ENCODE data around the gene TDP1.
"Not testable (repeated sequence)": the region's sequence is repeated elsewhere in the genome, so short reads cannot be mapped to it uniquely, and the experiment has no call there.

The TDP1 gene

DNA sequence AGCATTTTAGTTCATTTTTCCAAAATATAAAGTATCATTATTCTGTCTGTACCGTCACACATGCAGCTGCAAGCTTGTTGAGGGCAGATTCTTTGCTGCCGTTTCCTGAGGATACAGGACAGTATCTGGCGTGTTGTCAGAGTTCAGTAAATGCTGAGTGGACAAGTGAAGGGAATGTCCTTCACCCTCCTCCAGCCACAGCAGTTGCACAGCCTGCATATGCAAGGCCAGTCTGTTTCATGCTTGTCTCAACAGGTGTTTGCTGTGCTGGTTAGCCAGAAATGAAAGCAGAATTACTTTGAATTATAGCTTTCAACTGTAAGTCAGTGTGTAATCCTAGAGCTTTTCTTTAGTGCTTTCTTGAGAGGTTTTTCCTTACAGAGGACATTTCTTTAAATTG lies 36.5 kb downstream of the TDP1 start:
- no peak for DNase-seq

DNA sequence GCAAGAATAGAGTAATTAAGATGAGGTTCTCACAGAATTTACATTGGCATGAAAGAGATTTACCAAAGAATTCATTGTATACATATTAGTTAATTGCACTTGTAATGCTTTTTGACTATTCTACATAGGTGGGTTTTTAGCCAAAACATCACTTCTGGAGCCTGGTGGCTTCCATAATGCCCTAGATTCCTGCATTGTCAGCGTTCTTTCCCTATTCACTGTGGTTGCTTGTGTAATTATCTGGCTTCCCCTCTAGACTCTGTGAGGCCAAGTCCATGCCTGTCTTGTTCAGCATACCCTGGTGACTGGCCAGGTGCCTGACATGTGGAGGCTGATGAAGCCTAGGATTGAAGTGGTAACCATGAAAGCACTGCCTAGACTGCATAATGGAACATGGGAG lies 41.2 kb downstream of the TDP1 start:
- DNase-seq = no peak

DNA sequence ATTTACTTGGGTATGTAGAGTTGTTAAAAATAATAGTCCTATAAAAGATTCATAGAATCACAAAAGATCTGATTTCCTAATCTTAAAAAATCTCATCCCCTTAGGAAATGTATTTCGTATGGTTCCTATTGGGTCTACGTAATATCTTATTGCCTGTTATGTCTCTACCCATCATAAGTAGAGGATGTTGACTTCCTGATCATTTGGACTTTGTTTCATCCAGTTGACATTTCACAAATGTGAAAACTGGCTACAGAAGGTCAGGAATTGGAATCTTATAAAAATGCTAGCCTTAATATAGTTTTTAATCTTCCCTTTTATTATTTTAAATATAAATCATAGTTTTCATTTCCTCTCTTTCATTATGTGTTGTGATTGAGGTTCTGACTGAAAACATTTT lies 45.2 kb downstream of the TDP1 start:
- DNase-seq = no peak

DNA sequence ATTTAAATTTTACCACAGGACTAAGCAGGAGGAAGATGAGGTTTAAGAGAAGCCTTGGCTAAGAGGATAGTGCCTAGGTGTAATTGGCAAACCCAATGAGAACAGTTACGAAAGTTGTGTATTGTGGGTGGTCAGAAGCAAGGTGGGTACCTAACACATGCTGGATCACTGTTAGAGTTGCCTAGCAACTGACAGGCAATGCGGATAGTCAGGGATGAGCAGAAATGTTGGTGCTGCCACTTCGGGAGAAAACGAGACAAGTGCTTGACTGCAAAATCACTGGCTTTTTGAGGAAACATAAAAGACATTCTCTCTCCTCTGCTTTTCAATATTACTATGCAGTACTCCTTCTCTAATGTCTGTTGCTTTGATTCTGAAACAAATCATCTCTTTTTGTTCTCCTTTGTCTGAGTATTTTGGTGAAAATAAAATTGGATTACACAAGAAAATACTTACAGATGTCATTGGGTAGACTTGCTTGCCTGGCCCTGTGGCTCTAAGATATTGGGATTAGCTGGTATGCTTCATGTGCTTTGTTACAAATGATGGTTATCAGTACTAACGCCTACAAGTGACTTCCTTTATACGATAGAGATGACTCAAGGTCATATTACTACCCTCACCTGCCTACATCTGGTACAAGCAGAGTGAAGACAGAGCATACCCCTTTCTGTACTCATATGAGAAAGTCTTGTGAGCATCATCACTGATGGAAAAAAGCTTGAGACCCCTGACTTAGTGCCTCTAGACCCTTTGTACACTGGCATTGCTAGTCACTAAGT lies 48.0 kb downstream of the TDP1 start:
- DNase-seq = no peak

DNA sequence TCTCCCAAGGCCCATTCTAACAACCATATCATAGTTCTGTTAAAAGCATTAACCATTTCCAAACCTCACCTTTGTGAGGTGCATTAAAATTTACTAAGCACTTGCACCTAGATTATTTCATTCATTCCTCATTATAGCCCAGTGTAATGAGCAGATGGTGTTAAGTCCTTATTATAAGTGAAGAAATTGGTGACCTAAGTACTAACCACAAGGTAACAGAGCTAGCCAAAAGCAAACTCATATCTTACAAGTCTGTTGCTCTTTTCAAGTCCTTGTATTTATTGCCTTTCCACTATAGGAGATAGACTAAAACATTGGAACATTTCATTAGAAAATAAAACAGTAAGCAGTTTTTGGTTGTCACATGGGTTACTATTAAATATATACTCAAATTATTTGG lies 49.7 kb downstream of the TDP1 start:
- no peak for DNase-seq

DNA sequence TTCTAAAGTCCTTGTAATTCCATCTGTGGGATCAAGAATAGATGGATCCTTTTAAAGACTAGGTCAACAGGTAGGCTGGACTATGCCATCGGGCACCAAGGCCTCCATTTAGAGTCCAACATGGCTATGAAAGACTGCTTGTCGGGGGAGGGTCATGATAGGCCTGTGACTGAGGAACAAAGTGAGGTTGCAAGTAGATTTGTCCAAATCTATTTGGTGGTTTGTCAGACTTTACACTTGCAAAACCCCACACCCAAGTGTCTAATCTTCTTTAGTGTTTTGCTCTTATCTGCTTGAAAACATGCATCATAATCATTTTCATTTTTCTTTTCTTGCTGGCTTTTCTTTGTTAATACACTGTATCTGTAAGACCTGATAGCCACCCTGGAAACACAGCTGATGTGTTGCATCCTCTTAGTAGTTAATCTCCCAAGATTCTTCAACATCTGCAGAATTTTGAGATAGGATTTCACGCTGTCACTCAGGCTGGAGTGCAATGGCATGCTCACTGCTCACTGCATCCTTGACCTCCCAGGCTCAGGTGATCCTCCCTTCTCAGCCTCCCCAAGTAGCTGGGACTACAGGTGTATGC lies 50.3 kb downstream of the TDP1 start:
- DNase-seq = no peak

DNA sequence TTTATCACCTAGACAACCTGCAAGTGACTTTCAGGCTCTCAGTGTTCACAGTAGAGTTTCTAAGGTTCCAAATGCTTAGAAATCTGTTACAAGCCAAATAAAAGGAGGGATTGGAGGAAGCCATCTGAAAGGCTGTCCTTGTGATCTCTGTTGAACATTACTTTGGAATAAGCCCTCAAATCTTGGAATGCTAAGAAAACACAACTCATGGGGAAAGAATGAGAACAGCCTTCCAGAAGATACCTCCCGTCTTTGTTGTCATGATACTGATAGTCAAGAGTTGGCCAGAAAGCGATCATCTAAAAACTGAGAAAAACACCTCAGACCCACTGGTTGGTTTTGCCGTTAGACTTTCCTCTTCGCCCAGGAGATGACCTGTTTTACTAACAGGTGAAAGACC lies 61.6 kb downstream of the TDP1 start:
- DNase-seq = no peak

DNA sequence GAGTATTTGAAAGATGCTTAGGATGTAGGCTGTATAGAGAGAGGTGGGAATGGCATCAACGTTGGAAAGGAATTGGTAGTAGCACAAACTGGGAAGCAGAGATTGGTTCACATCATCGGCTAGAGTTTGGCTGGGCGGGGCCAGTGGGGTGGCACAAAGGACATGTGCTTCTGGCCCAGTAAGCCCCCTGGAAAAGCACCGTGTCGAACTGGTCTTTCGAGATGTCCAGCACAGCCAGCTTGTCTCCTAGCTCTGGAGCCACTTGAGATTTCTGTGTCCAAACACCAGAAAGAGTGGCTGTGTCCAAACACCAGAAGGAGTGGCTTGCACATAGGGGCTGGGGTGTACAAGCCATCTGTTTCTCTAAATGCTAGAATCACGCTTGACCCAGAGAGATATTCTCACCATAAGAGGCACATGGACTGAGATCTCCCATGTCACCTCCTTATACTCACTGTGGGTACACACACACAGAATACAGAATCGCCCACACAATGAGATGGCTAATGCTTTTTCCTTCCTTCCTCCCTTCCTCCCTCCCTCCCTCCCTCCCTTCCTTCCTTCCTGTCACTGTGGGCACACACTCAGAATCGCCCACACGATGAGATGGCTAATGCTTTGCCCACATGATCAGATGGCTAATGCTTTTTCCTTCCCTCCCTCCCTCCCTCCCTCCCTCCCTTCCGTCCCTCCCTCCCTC lies 64.2 kb downstream of the TDP1 start:
- no peak for DNase-seq

DNA sequence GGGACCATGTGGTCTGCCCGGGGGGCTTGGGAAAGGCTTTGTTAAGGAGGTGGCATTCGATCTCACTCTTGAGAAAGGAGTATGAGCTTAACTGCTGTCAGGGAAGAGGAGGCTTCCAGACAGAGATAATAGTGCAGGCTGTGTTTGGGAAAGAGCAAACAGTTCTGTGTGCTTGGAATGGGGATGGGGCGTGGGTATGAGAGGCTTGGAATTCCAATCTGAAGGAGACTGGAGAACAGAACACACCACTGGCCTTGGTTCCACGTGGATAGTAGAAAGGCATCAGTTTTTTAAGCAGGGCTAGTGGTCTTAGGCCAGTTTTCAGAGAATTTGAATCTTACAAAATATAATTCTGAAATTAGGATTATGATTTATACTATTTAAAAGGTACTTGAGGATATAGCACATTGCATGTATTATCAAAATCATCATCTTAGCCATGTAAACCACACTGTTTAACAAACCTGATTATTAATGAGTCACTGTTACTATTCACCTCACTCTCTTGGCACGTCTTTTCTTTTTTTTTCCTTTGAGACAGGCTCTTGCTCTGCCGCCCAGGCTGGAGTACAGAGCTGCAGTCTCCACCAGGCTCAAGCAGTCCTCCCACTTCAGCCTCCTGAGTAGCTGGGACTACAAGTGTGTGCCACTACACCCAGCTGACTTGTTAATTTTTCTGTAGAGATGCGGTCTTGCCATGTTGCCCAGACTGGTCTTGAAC lies 67.6 kb downstream of the TDP1 start:
- no peak for DNase-seq

DNA sequence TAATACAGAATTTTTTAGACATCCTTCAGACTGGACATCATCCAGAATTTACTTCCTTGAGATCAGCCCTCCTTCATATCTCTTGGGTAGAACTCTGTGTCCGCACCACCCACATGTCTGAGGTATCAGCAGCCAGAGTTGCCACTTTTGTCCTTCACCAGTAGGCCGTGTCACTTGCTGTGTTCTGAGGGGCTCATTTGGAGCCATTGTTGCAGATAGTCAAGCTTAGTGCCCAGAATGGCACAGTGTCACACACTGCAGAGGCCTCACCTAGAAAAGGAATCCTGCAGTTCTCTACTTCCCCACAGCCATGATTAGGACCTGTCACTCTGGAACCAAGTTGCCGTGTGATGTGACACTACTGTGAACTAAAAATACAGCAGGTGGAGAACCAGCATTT lies 69.2 kb downstream of the TDP1 start:
- no peak for DNase-seq

DNA sequence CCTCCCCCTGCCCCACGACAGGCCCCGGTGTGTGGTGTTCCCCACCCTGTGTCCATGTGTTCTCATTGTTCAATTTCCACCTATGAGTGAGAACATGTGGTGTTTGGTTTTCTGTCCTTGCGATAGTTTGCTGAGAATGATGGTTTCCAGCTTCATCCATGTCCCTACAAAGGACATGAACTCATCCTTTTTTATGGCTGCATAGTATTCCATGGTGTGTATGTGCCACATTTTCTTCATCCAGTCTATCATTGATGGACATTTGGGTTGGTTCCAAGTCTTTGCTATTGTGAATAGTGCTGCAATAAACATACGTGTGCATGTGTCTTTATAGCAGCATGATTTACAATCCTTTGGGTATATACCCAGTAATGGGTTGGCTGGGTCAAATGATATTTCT lies 70.9 kb downstream of the TDP1 start:
- DNase-seq = not testable (repeated sequence)

DNA sequence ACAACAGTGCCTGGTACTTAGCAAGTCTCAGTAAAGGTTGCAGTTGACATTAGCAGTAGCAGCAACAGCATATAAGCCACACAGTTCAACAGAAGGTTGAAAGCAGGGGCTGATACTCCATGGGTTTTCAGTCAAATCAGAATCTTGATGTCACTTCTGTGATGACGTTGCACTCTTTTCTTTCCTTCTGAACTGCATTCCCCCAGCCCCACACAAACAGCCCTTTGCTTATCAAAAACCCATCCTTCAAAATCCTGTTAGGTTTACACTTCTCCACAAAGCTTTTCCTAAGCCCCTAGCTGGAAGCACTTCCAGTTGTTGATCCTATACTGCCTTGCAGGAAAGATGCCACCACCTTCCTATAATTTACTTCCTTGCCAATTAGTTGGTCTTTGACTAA lies 72.1 kb downstream of the TDP1 start:
- no peak for DNase-seq

DNA sequence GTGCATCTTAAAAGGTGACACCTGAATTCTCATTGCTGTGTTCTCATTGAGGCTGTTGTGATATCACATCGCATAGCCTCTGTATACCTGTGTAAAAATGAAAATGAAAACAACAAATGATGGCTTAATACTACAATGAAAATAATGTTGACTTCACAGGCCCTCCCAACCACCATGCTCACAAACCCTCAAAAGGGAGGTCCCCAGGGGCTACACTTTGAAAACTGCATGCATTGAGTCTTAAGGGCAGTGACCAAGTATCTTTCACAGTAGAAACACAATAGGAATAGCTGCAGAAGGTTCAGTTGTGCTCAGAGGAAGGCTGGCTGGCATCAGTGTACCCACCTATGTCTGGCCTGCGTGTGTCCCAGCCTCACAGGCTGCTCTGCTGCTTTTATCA lies 78.4 kb downstream of the TDP1 start:
- DNase-seq = no peak

DNA sequence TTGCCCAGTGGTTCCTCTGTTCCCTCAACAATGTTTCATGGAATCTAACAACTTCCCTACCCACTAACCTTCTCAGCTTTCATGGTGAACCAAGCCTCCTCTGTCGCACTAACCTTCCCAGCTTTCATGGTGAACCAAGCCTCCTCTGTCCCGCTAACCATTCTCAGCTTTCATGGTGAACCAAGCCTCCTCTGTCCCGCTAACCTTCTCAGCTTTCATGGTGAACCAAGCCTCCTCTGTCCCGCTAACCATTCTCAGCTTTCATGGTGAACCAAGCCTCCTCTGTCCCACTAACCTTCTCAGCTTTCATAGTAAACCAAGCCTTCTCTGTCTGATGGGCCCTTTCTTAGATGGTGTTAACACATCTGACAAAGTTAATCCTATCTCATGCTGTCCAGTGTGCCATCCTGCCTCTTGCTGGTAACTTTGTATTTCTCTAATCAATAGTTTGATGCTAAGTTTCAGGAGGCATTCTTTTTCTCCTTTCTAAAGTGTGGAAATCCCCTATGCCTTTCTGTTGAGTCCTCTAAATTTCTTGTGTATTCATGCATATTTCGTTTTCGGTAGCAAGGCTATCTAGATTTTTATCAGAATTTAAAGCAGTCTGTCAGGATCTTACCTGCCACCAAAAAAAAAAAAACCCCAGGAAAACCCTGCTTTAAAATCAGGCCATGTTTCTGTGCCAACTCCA lies 79.3 kb downstream of the TDP1 start:
- no peak for DNase-seq

DNA sequence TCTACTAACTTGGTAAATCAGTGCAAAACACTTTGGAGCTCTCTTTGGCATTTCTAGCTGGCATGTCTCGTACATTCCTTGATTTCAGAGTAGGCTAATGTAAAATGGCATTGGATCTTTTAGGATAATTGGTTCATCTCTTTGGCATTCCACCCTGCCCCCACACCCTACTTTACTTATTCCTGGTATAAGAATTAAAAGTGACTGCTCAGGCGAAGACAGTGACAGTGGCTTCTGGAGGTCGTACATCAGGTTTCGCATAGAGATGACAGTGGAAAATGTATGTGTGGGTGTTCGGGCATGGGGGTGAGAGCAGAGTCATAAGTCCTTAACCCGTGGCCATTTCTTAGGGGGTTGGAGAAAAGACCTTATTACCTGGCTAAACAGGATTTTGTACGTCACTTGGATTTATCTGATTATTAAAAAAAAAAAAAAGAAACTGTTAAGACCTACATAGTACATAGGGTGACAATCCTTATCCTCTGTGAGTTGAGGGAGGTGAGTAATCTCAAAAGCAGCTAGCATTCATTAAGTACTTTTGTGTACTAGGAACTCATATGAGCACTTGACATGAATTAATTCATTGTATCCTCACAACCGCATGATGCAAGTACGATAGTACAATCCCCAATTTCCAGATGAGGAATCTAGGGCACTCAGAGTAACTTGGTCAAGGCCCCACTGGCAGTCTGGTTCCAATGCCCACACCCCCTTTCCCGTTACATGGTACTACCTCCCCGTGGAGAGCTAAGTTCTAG lies 83.7 kb downstream of the TDP1 start:
- DNase-seq = no peak

DNA sequence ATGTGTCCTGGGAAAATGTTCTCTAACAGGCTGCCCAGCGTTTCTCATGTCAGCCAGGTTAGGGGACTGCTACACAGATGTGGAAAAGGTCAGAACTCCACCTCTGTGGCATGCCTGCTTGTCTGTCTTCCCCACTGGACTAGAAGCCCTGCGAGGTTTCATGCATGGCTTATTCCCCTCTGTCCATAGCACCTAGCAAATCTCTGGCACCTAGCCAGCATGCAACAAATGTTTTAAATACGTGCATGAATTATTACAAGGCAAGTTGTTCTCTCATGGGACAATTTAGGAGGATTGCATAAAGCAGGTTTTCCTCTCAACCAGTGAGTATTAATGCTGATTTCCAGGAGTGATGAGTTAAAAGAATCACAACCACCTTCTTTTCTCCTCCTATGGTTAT lies 84.7 kb downstream of the TDP1 start:
- DNase-seq = no peak

DNA sequence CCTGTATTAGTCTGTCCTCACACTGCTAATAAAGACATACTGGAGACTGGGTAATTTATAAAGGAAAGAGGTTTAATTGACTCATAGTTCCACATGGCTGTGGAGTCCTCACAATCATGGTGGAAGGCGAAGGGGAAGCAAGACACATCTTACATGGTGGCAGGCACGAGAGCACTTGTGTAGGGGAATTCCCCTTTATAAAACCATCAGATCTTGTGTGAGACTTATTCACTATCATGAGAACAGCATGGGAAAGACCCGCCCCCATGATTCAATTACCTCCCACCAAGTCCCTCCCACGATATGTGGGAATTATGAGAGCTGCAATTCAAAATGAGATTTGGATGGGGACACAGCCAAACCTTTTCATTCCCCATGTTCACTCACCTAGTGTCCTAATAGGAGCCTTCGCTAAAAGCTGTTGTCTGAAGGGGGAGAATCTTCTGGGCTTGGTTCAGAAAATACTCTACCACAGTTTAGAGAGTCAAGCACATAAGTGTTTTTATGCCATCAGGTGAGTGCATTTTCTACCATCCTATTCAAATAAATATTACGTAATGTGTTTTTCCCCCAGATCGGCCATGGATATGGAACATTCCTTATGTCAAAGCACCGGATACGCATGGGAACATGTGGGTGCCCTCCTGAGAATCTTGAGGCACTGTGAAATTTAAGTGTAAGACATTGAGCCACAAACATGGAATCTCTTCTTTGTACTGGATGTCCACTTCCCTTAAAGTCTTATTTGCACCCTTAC lies 86.9 kb downstream of the TDP1 start:
- no peak for DNase-seq

DNA sequence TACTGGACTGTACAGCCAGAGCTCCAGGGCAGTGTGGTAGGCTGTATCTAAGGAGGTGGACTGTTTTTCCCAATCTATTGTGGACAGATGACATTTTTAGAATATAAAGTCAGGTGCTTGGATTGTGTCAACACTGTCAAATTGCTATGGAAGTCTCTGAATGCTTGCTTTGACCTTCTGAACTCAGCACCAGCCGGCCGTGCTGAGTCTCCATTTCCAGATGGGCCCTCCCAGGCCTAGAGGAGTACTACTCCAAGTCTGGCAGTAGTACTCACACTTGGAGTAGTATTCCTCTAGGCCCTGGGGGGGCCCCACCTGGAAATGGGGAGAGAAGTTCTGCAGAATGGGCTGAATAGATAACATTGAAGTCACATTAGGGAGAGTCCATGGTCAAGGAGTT lies 89.9 kb downstream of the TDP1 start:
- DNase-seq = no peak

DNA sequence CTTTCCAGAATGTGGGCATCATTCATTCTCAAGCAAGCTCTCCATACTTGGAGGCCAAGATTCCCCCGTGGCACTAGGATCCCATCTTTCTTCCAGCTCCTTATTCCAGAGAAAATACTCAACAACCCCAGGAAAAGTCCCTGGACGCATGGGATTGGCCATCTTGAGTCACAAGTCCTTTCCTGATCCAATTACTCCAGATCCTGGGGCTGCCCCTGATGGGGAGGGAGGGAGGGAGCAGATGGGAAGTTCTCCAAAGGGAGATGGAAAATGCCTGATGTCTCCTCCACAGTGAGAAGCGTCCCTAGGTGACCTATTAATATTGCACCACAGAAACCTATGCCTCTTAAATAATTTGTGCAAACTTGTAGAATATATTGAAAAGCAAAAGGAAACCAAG lies 93.7 kb downstream of the TDP1 start:
- no peak for DNase-seq

DNA sequence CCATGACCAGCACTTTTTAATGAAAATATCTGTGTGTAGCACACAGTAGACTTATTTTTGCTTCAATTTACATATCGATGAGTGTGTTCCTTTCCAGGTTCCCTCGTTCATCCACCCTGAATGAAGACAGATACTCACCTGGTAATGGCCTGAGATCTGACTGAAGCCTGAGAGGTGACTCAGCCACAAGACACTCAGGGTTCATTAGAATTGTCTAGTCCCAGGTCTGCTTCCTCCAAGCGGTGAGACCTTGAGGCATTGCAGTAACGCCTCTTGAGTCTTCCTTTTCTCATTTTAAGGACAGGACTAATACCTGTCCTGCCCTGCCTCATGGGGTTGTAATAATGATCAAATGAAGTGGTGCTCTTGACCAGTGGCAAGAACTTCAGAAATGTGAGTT lies 94.5 kb downstream of the TDP1 start:
- DNase-seq = no peak

DNA sequence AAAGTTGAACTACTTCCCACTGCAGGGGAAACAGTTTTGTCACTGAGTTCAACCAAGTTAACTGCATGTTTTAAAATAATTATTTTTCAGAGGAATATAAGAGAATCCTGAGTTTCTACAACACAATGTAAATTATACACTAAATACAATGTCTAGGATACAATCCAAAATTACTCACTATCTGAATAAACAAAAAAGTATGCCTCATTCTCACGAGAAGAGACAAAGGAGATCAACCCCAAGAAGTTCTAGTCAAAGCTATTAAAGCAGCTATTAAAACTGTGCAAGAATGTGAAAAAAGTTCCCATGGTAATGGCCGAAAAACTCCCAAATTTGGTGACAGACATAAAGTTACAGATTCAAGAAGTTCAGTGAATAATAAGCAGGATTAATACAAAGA lies 97.3 kb downstream of the TDP1 start:
- no peak for DNase-seq

DNA sequence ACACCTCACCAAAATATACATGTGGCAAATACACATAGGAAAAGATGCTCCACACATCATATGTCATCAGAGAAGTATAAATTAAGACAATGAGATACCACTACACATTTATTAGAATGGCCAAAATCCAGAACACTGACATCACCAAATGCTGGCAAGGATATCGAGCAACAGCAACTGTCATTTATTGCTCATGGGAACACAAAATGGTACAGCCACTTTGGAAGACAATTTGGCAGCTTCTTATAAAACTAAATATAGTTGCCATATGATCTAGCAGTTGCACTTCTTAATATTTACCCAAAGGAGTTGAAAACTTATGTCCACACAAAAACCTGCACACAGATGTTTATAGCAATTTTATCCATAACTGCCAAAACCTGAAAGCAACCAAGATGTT lies 99.1 kb downstream of the TDP1 start:
- DNase-seq = no peak
